Transverse colon (tissue), 4 donors: ENCODE results near the gene TRIP10. TPM values are rescaled to one million over a fixed set of nuclear protein-coding genes. Genes with fewer than 3 reads are reported as not detected.

Experiments
- DNase-seq: peaks from one replicate; pipeline ENCODE4 v3.0.0-alpha.2; 2019
- H3K27ac ChIP-seq, 4 donors: fragments of 200-600 bp; sonication (generic); 2 replicates each; pipeline ENCODE4 v1.5.1; 2016 to 2018; ENCODE audit warnings: inconsistent platforms in 4 of 4
- H3K27me3 ChIP-seq: fragments of 200-600 bp; sonication (generic); 2 replicates; pipeline ENCODE4 v1.5.1; 2017; ENCODE audit warnings: inconsistent platforms
- H3K36me3 ChIP-seq, 4 donors: fragments of 200-600 bp; sonication (generic); 2 replicates each; pipeline ENCODE4 v1.5.1; 2017 to 2019; ENCODE audit warnings: inconsistent platforms in 4 of 4
- H3K4me1 ChIP-seq, 4 donors: fragments of 200-600 bp; sonication (generic); 2 replicates each; pipeline ENCODE4 v1.5.1; 2017 to 2020; ENCODE audit warnings: inconsistent platforms in 4 of 4
- H3K4me3 ChIP-seq, 4 donors: fragments of 200-600 bp; sonication (generic); 1 replicate in 1 of 4; 2 replicates in 3 of 4; pipeline versions ENCODE4 v1.5.1 to v1.6.1; 2017 to 2019; ENCODE audit warnings: inconsistent platforms in 4 of 4
- H3K9me3 ChIP-seq, 2 donors: fragments of 200-600 bp; sonication (generic); 2 replicates each; pipeline ENCODE4 v1.5.1; 2017 to 2019; ENCODE audit warnings: inconsistent platforms in 2 of 2
- CTCF ChIP-seq, 5 experiments: fragments of 200-600 bp in 3 of 5; fragments of 450-650 bp in 2 of 5; sonication (generic) in 3 of 5; IDR thresholded peaks; 1 replicate in 2 of 5; 2 replicates in 3 of 5; pipeline ENCODE4 v1.5.1; 2016 to 2017; ENCODE audit warnings: antibody characterized with exemption in 5 of 5, inconsistent platforms in 3 of 5, mild to moderate bottlenecking in 2 of 5, moderate library complexity in 1 of 5
- EP300 ChIP-seq: sonication (generic); formaldehyde crosslinking; IDR thresholded peaks from one replicate; pipeline ENCODE4 v1.6.1; 2017; ENCODE audit warnings: antibody characterized with exemption, low read depth
- POLR2A ChIP-seq: fragments of 450-650 bp; IDR thresholded peaks from one replicate; pipeline ENCODE4 v1.6.1; 2016; ENCODE audit warnings: antibody characterized with exemption, mild to moderate bottlenecking, moderate library complexity
- POLR2AphosphoS5 ChIP-seq, 3 donors: sonication (generic); formaldehyde crosslinking; IDR thresholded peaks; one replicate each; pipeline ENCODE4 v1.6.1; 2016; ENCODE audit warnings: antibody characterized with exemption in 3 of 3
- WGBS, 2 donors: methylation state at CpG; one replicate each; pipeline ENCODE4 v1.1.5; 2018; ENCODE audit warnings: low coverage in 1 of 2; 5-methylcytosine and 5-hydroxymethylcytosine counted together
- in situ Hi-C, 4 donors: fragments of 200-750 bp; cut with MboI; loops; one replicate each; pipeline versions ENCODE4 v1.15.0 to v1.15.1; 2017; ENCODE audit warnings: low sequenced_read_pairs in 3 of 4, low pct_ligation_motif_present in 1 of 4, low pct_unique_long_range_greater_than_20kb in 1 of 4
- intact Hi-C: fragments of 100-400 bp; cut with DNase I; formaldehyde crosslinking; loops from one replicate; pipeline ENCODE4 v1.15.1; 2023; ENCODE audit warnings: low total_unique reads
- total RNA-seq, 4 donors: library from RNA; depleted of rRNA; stranded (reverse); fragments of >200 nt; gene quantifications; one replicate each; pipeline ENCODE4 v1.1.0, GENCODE V29; 2016

TRIP10 gene
- total RNA-seq, 4 donors from 2014 or later, result 55.5 to 227 (median 78.8) TPM

GRCh38 chr19:6697291-6697690 lies 42.2 kb upstream of the TRIP10 start:
- TF ChIP-seq EP300 (no peak), POLR2A (no peak), CTCF (IDR thresholded peaks at IDR 0.05) (no peak), POLR2AphosphoS5 (IDR thresholded peaks at IDR 0.05) (no peak)
- Histone ChIP-seq H3K4me3 (no peak overlapping the region), H3K27me3 (no peaks in the 10 kb centered on the region), H3K9me3 (no peaks in the 10 kb centered on the region), H3K4me1 (no peaks in the 10 kb centered on the region), H3K36me3 (no peaks in the 10 kb centered on the region), H3K27ac (no peak overlapping the region)
- intact Hi-C loops, result no loop called here
- no peak for DNase-seq
- in situ Hi-C loops, result no loop called here
- 66% methylated on average over 13 of the region's 13 CpGs; no CpG with 5 or more reads in 1 of the 2 donors for whole genome bisulfite sequencing, 2 donors

GRCh38 chr19:6699935-6700334 lies 39.5 kb upstream of the TRIP10 start:
- DNase-seq, result no peak
- no peak for TF ChIP-seq EP300
- TF ChIP-seq POLR2AphosphoS5 (IDR thresholded peaks at IDR 0.05), result no peak
- TF ChIP-seq POLR2A, result no peak
- no peak for TF ChIP-seq CTCF (IDR thresholded peaks at IDR 0.05)
- in situ Hi-C loops (loop anchor here in 1 of 4 donors (25.0 kb wide), 1 partner anchor 162 kb away; no protein-coding TSS in a partner anchor), intact Hi-C loops (no loop called here)
- no peak overlapping the region for H3K4me3 ChIP-seq
- no peaks in the 10 kb centered on the region for H3K9me3 ChIP-seq
- H3K27me3 ChIP-seq, result no peaks in the 10 kb centered on the region
- H3K36me3 ChIP-seq, result no peaks in the 10 kb centered on the region
- H3K27ac ChIP-seq, result no peak overlapping the region
- no peaks in the 10 kb centered on the region for H3K4me1 ChIP-seq

GRCh38 chr19:6700586-6701316 lies 38.7 kb upstream of the TRIP10 start:
- DNase-seq, result no peak
- H3K27ac ChIP-seq, result no peak overlapping the region
- TF ChIP-seq EP300 (no peak), POLR2A (no peak), CTCF (IDR thresholded peaks at IDR 0.05) (no peak), POLR2AphosphoS5 (IDR thresholded peaks at IDR 0.05) (no peak)
- H3K4me1 ChIP-seq, result no peaks in the 10 kb centered on the region
- no peak overlapping the region for H3K4me3 ChIP-seq
- no peaks in the 10 kb centered on the region for H3K36me3 ChIP-seq
- intact Hi-C loops, result no loop called here
- WGBS, 2 donors, result 89% methylated on average over 8 of the region's 8 CpGs; no CpG with 5 or more reads in 1 of the 2 donors
- H3K27me3 ChIP-seq, result no peaks in the 10 kb centered on the region
- in situ Hi-C loops, result loop anchor here in 1 of 4 donors (25.0 kb wide), 1 partner anchor 162 kb away; no protein-coding TSS in a partner anchor
- no peaks in the 10 kb centered on the region for H3K9me3 ChIP-seq

GRCh38 chr19:6705931-6706632 lies 33.4 kb upstream of the TRIP10 start:
- no peak overlapping the region for H3K4me3 ChIP-seq
- in situ Hi-C loops, result loop anchor here in 1 of 4 donors (25.0 kb wide), 1 partner anchor 156 kb away; no protein-coding TSS in a partner anchor
- TF ChIP-seq POLR2A, result no peak
- no peak for TF ChIP-seq POLR2AphosphoS5 (IDR thresholded peaks at IDR 0.05)
- TF ChIP-seq EP300, result no peak
- no peak for TF ChIP-seq CTCF (IDR thresholded peaks at IDR 0.05)
- H3K4me1 ChIP-seq, result no peaks in the 10 kb centered on the region
- 85 to 88% methylated on average over 6 to 11 of the region's 11 CpGs for WGBS, 2 donors
- DNase-seq, result no peak
- H3K9me3 ChIP-seq, result no peaks in the 10 kb centered on the region
- H3K27me3 ChIP-seq, result peaks cover 26% of the 10 kb centered on the region
- no peaks in the 10 kb centered on the region for H3K36me3 ChIP-seq
- no peak overlapping the region for H3K27ac ChIP-seq
- intact Hi-C loops, result no loop called here
